PC-3 (cell line): ENCODE data around the gene SLF2. TPM values are rescaled to one million over a fixed set of nuclear protein-coding genes. Genes with fewer than 3 reads are reported as not detected.
A peak's percentile ranks its signal among the peaks of the same experiment; 100 is the strongest.

Experiments
- ATAC-seq: fragments of 200-7000 bp; cut with Tn5 transposase; 2 replicates; pipeline ENCODE4 v1.9.1; 2020; ENCODE audit warnings: mild to moderate bottlenecking, moderate library complexity
- BruUV-seq: library from RNA; stranded (reverse); fragments of 400-500 nt; replicated peaks from 2 replicates; lab custom pipeline; 2021; lab: Mats Ljungman, UMichigan
- CTCF ChIA-PET: fragments of 300-600 bp; sonication (Branson Sonifier 250); formaldehyde crosslinking; loops from one replicate; lab custom pipeline; 2022; ENCODE audit warnings: antibody characterized with exemption; lab: Charles Lee
- POLR2A ChIA-PET: fragments of 300-600 bp; sonication (Branson Sonifier 250); formaldehyde crosslinking; loops from one replicate; lab custom pipeline; 2022; ENCODE audit warnings: antibody characterized with exemption; ENCODE audit not compliant: unreplicated experiment; lab: Charles Lee
- DNase-seq: peaks from one replicate; pipeline ENCODE4 v3.0.0-alpha.2; 2015
- H2AFZ ChIP-seq: fragments of 300-600 bp; sonication (generic); 2 replicates; pipeline ENCODE4 v1.6.0; 2016; ENCODE audit warnings: antibody characterized with exemption, low read length
- H3F3A ChIP-seq: fragments of 300-600 bp; sonication (generic); one replicate; pipeline ENCODE4 v1.6.0; 2017; ENCODE audit warnings: antibody characterized with exemption, low read length, control low read depth, mild to moderate bottlenecking; ENCODE audit not compliant: unreplicated experiment
- H3K27ac ChIP-seq: fragments of 300-600 bp; sonication (generic); 2 replicates; pipeline ENCODE4 v1.5.1; 2016; ENCODE audit warnings: mild to moderate bottlenecking, low read length
- H3K27me3 ChIP-seq: fragments of 300-600 bp; sonication (generic); 2 replicates; pipeline ENCODE4 v1.6.1; 2016; ENCODE audit warnings: low read length, mixed read lengths
- H3K36me3 ChIP-seq: fragments of 300-600 bp; sonication (generic); 2 replicates; pipeline ENCODE4 v1.6.1; 2016; ENCODE audit warnings: low read depth, mixed run types, low read length, mixed read lengths
- H3K4me1 ChIP-seq: fragments of 300-600 bp; sonication (generic); 2 replicates; pipeline ENCODE4 v1.5.1; 2016; ENCODE audit warnings: low read length; ENCODE audit not compliant: insufficient read depth
- H3K4me2 ChIP-seq: fragments of 300-600 bp; sonication (generic); 2 replicates; pipeline ENCODE4 v1.6.0; 2016; ENCODE audit warnings: low read length
- H3K4me3 ChIP-seq: fragments of 300-600 bp; sonication (generic); 2 replicates; pipeline ENCODE4 v1.5.1; 2016; ENCODE audit warnings: mild to moderate bottlenecking, low read length, mixed read lengths
- H3K79me2 ChIP-seq: fragments of 300-600 bp; sonication (generic); 2 replicates; pipeline ENCODE4 v1.6.1; 2017; ENCODE audit warnings: low read length, mixed read lengths
- H3K9ac ChIP-seq: fragments of 300-600 bp; sonication (generic); 2 replicates; pipeline ENCODE4 v1.6.0; 2016; ENCODE audit warnings: mild to moderate bottlenecking, low read length
- H3K9me2 ChIP-seq: fragments of 300-600 bp; sonication (generic); replicated peaks from 2 replicates; pipeline ENCODE4 v1.6.1; 2016; ENCODE audit warnings: mixed run types, low read length, mixed read lengths
- H3K9me3 ChIP-seq: fragments of 300-600 bp; sonication (generic); 2 replicates; pipeline ENCODE4 v1.6.1; 2016; ENCODE audit warnings: low read length, mixed read lengths
- H4K20me1 ChIP-seq: fragments of 300-600 bp; sonication (generic); 2 replicates; pipeline ENCODE4 v1.6.1; 2016; ENCODE audit warnings: low read length, mixed read lengths
- CTCF ChIP-seq: fragments of 300-600 bp; sonication (generic); conservative IDR thresholded peaks from 2 replicates; pipeline ENCODE4 v1.5.1; 2017; ENCODE audit warnings: antibody characterized with exemption, low read depth, mild to moderate bottlenecking, low read length
- EZH2 ChIP-seq: fragments of 300-600 bp; sonication (generic); IDR thresholded peaks from one replicate; pipeline ENCODE4 v1.6.1; 2017; ENCODE audit warnings: antibody characterized with exemption, mild to moderate bottlenecking, low read length; ENCODE audit not compliant: unreplicated experiment
- EZH2phosphoT487 ChIP-seq: fragments of 300-600 bp; sonication (generic); IDR thresholded peaks from 2 replicates; pipeline ENCODE4 v1.6.1; 2018; ENCODE audit warnings: mild to moderate bottlenecking, antibody characterized with exemption, low read length, borderline replicate concordance
- intact Hi-C: fragments of 100-400 bp; cut with micrococcal nuclease; formaldehyde crosslinking; loops from 2 replicates; pipeline ENCODE4 v1.9.0; 2023
- total RNA-seq: library from RNA; depleted of rRNA; stranded (reverse); fragments of >200 nt; gene quantifications from 2 replicates; pipeline ENCODE4 v1.2.3, GENCODE V29; 2014

Gene SLF2
- total RNA-seq, 1 experiment from 2014 or later, result 19.5 TPM

DNA sequence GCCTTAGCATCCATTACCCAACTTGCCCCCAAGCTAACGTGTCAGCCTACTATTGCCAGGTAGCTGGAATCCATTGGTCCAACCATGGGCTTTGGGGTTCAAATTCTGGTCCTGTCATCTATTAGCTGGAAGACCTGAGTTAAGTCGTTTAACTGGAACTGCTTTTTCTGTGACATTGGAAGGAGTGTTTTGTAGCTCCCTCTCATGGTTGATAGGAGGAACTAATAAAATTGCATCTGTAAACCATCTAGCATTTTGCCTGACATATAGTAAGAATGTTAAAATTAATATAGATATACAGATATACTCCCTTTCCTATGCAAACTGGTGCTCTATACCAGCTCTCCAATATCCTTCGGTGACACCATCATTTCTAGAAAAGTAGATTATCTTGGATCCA lies 23.8 kb upstream of the SLF2 start:
- ChIA-PET POLR2A (interaction anchor here (0.6 to 0.7 kb wide), 2 partner anchors 34 to 353 kb away, joined by 3 read pairs; partner anchors contain the start of gene HIF1AN), CTCF (no interaction called here)
- Histone ChIP-seq H2AFZ (no peak overlapping the region), H3K36me3 (no peaks in the 10 kb centered on the region), H3K79me2 (no peaks in the 10 kb centered on the region), H3K9me3 (no peaks in the 10 kb centered on the region), H3F3A (no peaks in the 10 kb centered on the region), H3K4me3 (no peak overlapping the region), H3K4me2 (no peak overlapping the region), H3K9ac (no peak overlapping the region), H3K27ac (no peak overlapping the region), H3K4me1 (peaks cover 20% of the 10 kb centered on the region), H3K9me2 (no peaks in the 10 kb centered on the region), H4K20me1 (no peaks in the 10 kb centered on the region), H3K27me3 (no peaks in the 10 kb centered on the region)
- ATAC-seq, result no peak
- no TSS peak for BruUV-seq
- DNase-seq, result no peak
- intact Hi-C loops, result no loop called here
- no peak for TF ChIP-seq EZH2
- no peak for TF ChIP-seq EZH2phosphoT487
- TF ChIP-seq CTCF, result peak; percentile 47

- H3F3A ChIP-seq, result no peaks in the 10 kb centered on the region
- ATAC-seq (no peak), DNase-seq (no peak)
- no peaks in the 10 kb centered on the region for H3K9me3 ChIP-seq
- ChIA-PET POLR2A (no interaction called here), CTCF (no interaction called here)
- H3K9ac ChIP-seq, result no peak overlapping the region
- no peaks in the 10 kb centered on the region for H3K36me3 ChIP-seq
- no peaks in the 10 kb centered on the region for H4K20me1 ChIP-seq
- no peak overlapping the region for H2AFZ ChIP-seq
- intact Hi-C loops, result no loop called here
- no peak overlapping the region for H3K4me2 ChIP-seq
- TF ChIP-seq EZH2, result no peak
- no peak for TF ChIP-seq EZH2phosphoT487
- no peak for TF ChIP-seq CTCF
- H3K79me2 ChIP-seq, result no peaks in the 10 kb centered on the region
- H3K4me1 ChIP-seq, result peaks cover 20% of the 10 kb centered on the region
- no peak overlapping the region for H3K4me3 ChIP-seq
- no TSS peak for BruUV-seq
- peak overlapping the region; percentile 74; the same call in 1 of the 2 replicates for H3K27ac ChIP-seq
- H3K27me3 ChIP-seq, result no peaks in the 10 kb centered on the region
- no peaks in the 10 kb centered on the region for H3K9me2 ChIP-seq
Observed at GRCh38 chr10:100889546-100889945, 23.2 kb upstream of the SLF2 start.

GRCh38 chr10:100890141-100890672 lies 22.6 kb upstream of the SLF2 start:
- Histone ChIP-seq H3K27ac (peak overlapping the region; percentile 74), H4K20me1 (no peaks in the 10 kb centered on the region), H3K9me2 (no peaks in the 10 kb centered on the region), H3K9ac (no peak overlapping the region), H3F3A (no peaks in the 10 kb centered on the region), H3K36me3 (no peaks in the 10 kb centered on the region), H3K9me3 (no peaks in the 10 kb centered on the region), H3K4me2 (peak overlapping the region; percentile 78), H3K79me2 (no peaks in the 10 kb centered on the region), H3K4me3 (no peak overlapping the region), H2AFZ (peak overlapping the region; percentile 84; the same call in 1 of the 2 replicates), H3K27me3 (no peaks in the 10 kb centered on the region), H3K4me1 (peaks cover 20% of the 10 kb centered on the region)
- DNase-seq (no peak), ATAC-seq (no peak)
- ChIA-PET CTCF (no interaction called here), POLR2A (no interaction called here)
- intact Hi-C loops, result no loop called here
- no peak for TF ChIP-seq EZH2phosphoT487
- no peak for TF ChIP-seq EZH2
- TF ChIP-seq CTCF, result no peak
- BruUV-seq, result no TSS peak
